ENCODE results near the gene ENKUR. TPM values are rescaled to one million over a fixed set of nuclear protein-coding genes. Genes with fewer than 3 reads are reported as not detected.
"Not testable (repeated sequence)": the region's sequence is repeated elsewhere in the genome, so short reads cannot be mapped to it uniquely, and the experiment has no call there.

Gene ENKUR
- total RNA-seq, 2 experiments from 2014 or later: not detected

DNA sequence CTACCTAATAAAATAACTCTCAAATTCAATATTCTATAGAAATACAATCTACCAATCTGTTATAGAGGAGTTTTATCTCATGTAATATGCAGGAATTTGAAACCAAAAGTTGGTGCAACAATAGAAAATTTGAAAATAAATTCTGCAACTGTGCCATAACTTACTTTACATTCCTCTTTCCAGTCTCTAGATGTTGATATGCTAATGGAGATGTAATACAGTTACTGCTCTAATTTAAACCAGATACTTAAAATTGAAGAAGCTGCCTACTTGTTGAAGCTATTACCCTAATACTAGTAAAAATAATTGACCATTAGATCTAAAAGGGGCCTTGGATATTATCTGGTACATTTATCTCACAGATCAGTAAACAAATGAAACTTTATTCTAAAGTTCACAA is 1.4 kb downstream of the ENKUR start:
- Mint-ChIP-seq H3K4me3 (no peak overlapping the region), H3K9me3 (peaks cover 3% of the 10 kb centered on the region), H3K36me3 (peaks cover 2% of the 10 kb centered on the region), H3K4me1 (peaks cover 12% of the 10 kb centered on the region), H3K27ac (no peak overlapping the region), H3K27me3 (no peaks in the 10 kb centered on the region)
- POLR2A ChIA-PET: no interaction called here
- DNase-seq (no peak), ATAC-seq (ENCODE audit: low read depth) (no peak)

DNA sequence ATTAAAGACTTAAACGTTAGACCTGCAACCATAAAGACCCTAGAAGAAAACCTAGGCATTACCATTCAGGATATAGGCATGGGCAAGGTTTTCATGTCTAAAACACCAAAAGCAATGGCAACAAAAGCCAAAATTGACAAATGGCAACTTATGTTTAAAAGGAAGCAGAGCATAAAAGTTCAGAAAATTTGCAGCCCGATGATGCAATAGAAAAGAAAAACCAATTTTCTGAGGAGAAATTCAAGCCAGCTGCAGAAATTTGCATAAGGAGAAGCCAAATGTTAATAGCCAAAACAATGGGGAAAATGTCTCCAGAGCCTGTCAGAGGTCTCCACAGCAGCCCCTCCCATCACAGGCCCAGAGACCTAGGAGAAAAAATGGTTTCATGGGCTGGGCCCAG is 4.4 kb downstream of the ENKUR start:
- ATAC-seq (ENCODE audit: low read depth); H3K27me3 Mint-ChIP-seq; H3K4me3 Mint-ChIP-seq; H3K4me1 Mint-ChIP-seq; DNase-seq; POLR2A ChIA-PET; H3K9me3 Mint-ChIP-seq; H3K27ac Mint-ChIP-seq; H3K36me3 Mint-ChIP-seq: not testable (repeated sequence)

DNA sequence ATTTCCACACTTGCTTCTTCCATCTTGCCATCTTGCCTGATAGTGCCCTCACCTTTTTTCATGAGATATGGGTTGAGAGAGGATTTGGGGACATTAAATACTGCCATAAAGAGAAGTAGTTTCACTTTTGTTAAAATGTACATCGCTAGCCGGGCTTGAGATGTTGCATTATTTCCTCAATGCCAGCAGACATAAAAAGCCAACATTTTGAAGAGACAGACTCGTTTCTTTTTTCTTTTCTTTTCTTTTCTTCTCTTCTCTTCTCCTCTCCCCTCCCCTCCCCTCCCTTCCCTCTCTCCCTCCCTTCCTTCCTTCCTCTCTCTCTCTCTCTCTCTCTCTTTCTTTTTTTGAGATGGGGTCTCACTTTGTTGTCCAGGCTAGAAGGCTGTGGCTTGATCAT is 17.9 kb downstream of the ENKUR start:
- H3K27me3 Mint-ChIP-seq: peaks cover 6% of the 10 kb centered on the region
- H3K27ac Mint-ChIP-seq: no peak overlapping the region
- peaks cover 2% of the 10 kb centered on the region for H3K9me3 Mint-ChIP-seq
- H3K36me3 Mint-ChIP-seq: no peaks in the 10 kb centered on the region
- no peak overlapping the region for H3K4me3 Mint-ChIP-seq
- no peak for ATAC-seq (ENCODE audit: low read depth)
- POLR2A ChIA-PET: no interaction called here
- DNase-seq: no peak
- H3K4me1 Mint-ChIP-seq: no peaks in the 10 kb centered on the region

DNA sequence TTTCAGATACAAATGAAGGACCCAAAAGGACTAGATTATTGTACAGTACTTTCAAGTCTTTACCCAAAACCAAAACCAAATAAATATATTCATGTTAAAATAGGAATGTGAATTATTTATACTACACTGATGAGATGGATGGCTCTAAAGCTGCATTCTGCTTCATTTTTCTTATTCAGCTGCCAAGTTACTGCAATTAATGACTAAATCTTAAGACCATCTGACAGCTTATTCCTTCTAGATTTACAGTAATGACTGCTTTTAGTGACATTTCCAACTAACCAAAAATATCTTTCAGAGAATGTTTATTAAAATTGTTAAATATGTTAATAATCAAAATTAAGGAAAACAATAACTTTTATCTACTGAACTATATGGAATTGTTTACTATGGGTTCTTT is 20.9 kb downstream of the ENKUR start:
- ATAC-seq (ENCODE audit: low read depth) (no peak), DNase-seq (no peak)
- Mint-ChIP-seq H3K4me3 (no peak overlapping the region), H3K27ac (no peak overlapping the region), H3K36me3 (no peaks in the 10 kb centered on the region), H3K4me1 (no peaks in the 10 kb centered on the region), H3K27me3 (no peaks in the 10 kb centered on the region), H3K9me3 (no peaks in the 10 kb centered on the region)
- POLR2A ChIA-PET: no interaction called here

DNA sequence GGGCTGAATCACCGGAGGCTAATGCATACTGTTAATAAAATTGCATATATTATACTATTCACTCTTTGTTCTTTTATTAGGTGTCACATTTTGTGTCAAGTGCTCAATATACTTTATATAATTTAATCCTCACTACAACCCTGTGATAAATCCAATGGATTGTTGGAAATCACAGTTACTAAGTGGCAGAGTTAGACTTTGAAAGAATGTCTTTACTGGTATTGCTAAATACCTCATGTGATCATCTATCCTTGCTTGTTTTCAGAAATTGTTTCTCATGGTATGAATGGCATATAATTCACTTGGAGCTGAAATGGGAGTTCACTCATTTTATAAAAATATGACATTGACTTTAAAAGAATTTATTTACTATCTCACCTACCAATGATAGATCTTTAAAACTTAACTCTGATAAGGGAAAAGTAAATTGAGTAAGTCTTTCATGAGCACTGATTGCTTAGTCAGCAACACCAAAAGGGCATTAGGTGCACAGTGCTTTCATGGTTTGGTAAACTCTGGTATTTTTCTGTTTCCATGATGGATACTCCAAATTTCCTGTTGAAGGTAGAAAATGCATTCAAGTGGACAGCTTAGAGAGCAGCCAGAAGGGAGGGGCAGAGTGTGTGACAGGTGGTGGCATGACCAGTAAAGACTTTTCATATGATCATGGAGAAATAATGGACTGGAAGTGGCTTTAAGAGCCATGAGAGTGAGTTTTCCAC is 22.6 kb downstream of the ENKUR start:
- no peaks in the 10 kb centered on the region for H3K27me3 Mint-ChIP-seq
- H3K4me1 Mint-ChIP-seq: no peaks in the 10 kb centered on the region
- no peaks in the 10 kb centered on the region for H3K9me3 Mint-ChIP-seq
- no peak for ATAC-seq (ENCODE audit: low read depth)
- H3K4me3 Mint-ChIP-seq: no peak overlapping the region
- POLR2A ChIA-PET: no interaction called here
- no peak overlapping the region for H3K27ac Mint-ChIP-seq
- DNase-seq: no peak
- H3K36me3 Mint-ChIP-seq: no peaks in the 10 kb centered on the region

DNA sequence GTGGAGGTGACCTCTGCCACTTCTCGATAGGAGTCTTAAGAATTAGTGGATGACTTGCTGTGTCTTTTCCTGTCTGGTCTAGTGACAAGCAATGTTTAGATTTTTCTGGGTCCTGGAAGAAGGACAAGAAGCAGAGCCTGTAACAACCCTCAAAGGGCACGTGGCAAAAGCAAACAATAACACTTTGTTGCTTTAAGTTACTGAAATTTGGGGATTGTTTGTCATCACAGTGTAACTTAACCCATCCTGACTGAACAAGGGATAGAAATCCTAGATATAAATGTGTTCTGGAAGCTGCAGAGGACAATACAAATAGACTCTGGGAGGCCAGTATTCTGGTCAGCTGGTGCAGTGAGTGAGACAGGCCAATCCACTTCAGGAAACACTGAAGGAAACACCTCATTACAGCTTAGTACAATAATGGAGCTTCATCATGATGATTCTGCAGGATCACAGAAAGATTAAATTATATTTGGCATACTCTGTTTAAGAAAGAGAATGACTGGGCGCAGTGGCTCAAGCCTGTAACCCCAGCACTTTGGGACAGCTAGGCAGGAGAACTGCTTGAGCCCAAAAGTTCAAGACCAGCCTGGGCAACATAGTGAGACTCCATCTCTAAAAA is 23.3 kb downstream of the ENKUR start:
- no peak for DNase-seq
- no peaks in the 10 kb centered on the region for H3K4me1 Mint-ChIP-seq
- POLR2A ChIA-PET: no interaction called here
- no peaks in the 10 kb centered on the region for H3K36me3 Mint-ChIP-seq
- H3K27ac Mint-ChIP-seq: no peak overlapping the region
- ATAC-seq (ENCODE audit: low read depth): no peak
- no peaks in the 10 kb centered on the region for H3K27me3 Mint-ChIP-seq
- no peaks in the 10 kb centered on the region for H3K9me3 Mint-ChIP-seq
- H3K4me3 Mint-ChIP-seq: no peak overlapping the region

DNA sequence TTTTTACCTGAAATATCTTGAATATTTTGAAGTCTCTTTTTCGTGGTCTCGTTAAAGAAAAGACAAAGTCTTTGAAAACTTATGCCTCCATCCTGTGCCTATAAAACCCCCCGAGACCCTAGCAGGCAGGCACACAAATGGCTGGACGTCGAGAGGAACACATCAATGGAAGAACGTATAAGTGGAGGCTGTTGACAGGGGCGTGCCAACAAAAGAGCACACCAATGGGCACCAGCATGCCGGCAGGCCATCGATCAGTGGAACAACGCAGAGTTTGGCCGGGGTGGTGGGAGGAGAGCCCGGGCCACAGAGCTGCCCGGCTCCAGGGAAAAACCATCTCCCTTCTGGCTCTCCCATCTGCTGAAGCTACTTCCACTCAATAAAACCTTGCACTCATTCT is 24.7 kb downstream of the ENKUR start:
- DNase-seq (no peak), ATAC-seq (ENCODE audit: low read depth) (no peak)
- Mint-ChIP-seq H3K4me3 (no peak overlapping the region), H3K36me3 (no peaks in the 10 kb centered on the region), H3K27ac (no peak overlapping the region), H3K9me3 (no peaks in the 10 kb centered on the region), H3K4me1 (no peaks in the 10 kb centered on the region), H3K27me3 (no peaks in the 10 kb centered on the region)
- POLR2A ChIA-PET: no interaction called here

DNA sequence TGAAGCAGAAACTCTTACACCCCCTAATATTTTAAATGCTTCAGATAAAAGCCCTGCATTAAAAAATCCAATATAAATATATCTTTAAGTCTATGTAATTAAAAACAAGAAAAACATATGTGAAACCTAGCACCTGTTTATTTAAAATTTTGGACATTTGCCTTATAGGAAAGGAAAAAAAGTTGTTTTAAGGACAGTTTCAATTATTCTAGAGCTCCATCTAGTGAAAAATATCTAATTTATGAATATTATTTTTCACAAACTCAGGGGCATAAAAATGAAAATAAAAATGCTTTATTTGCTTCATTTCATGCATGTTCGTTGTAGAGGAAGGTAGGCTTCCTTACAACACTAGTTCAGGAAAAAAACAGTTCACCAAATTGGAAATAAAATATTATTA is 26.1 kb downstream of the ENKUR start:
- no peaks in the 10 kb centered on the region for H3K4me1 Mint-ChIP-seq
- no peaks in the 10 kb centered on the region for H3K36me3 Mint-ChIP-seq
- POLR2A ChIA-PET: no interaction called here
- no peaks in the 10 kb centered on the region for H3K27me3 Mint-ChIP-seq
- DNase-seq: no peak
- ATAC-seq (ENCODE audit: low read depth): no peak
- no peak overlapping the region for H3K4me3 Mint-ChIP-seq
- no peak overlapping the region for H3K27ac Mint-ChIP-seq
- no peaks in the 10 kb centered on the region for H3K9me3 Mint-ChIP-seq

DNA sequence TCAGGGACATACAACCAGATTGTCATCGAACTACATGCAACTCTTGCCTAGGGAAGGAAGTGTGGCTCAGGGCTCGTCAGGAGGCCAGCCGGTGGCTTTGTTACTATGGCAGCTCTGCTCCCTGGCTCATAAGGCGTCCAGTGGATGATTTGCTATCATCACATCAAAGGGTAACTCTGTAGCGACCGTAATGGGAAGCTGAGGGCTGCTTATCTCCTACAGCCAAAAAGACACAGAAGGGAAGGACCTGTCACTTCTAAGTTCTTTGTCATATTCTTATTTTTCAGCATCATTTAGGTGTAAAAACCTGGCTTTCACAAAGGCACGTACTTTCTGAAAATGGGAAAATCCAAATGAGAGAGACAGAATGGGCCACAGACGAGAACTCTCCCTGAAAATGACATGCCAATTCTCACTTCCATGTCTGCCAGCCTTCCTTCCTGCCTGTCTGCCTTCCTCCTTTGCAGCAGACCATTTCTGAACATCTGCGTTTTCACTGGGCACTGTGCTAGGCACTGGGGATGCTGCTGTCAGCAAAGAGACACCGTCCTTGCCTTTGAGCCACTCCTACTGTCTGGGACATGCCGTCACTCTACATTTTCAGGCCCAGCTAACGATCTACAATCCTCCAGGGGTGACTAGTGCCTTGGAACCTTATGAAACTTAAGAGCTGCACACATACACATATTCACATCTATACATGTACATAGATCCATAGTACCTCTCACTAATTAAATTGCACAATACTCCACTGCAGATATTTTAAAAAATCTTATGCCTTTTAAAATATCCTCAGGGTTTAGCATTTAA is 26.9 kb downstream of the ENKUR start:
- Mint-ChIP-seq H3K27ac (no peak overlapping the region), H3K4me1 (no peaks in the 10 kb centered on the region), H3K9me3 (no peaks in the 10 kb centered on the region), H3K27me3 (no peaks in the 10 kb centered on the region), H3K36me3 (peaks cover 2% of the 10 kb centered on the region), H3K4me3 (no peak overlapping the region)
- no peak for ATAC-seq (ENCODE audit: low read depth)
- no peak for DNase-seq
- POLR2A ChIA-PET: no interaction called here

DNA sequence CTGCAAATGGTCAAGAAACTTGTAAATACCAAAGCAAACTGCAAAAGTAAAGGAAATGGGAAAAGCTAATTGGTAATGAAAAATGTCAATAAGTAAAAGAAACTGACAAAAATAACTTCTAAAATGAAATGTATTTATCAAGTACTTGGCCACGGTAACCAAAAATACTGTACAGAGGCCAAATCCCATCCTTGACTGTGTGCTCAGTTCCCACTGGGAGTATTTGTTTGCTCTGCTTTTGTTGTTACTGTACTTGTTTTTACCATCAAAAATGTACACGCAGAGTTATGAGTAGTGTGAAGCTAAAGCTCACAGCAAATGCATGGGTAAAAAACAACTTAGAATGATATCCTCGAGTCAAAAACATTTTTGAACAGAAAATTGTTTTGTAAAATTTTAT is 31.1 kb downstream of the ENKUR start:
- Mint-ChIP-seq H3K4me3 (no peak overlapping the region), H3K27me3 (peaks cover 3% of the 10 kb centered on the region), H3K36me3 (peaks cover 4% of the 10 kb centered on the region), H3K27ac (no peak overlapping the region), H3K4me1 (peaks cover 10% of the 10 kb centered on the region), H3K9me3 (no peaks in the 10 kb centered on the region)
- POLR2A ChIA-PET: no interaction called here
- DNase-seq: no peak
- ATAC-seq (ENCODE audit: low read depth): no peak

DNA sequence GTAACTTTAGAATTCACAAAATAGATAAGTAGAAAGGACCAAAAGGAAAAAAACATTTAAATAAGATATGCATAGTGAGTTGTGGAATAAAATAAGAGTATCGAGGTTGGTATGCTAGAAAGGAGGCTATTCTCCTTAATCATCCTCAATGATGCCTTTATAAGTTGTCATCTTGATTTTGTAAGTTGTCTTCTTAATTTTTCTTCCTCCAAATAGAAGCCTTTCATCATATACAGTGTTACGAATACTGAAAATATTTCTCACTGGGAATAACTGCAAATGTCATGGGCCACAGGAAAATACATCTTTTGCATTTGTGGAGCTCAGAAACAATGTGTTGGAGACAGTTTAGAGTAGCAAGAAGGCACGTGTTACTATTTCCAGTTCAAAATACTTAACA is 32.0 kb downstream of the ENKUR start:
- Mint-ChIP-seq H3K27ac (no peak overlapping the region), H3K9me3 (no peaks in the 10 kb centered on the region), H3K4me1 (peaks cover 10% of the 10 kb centered on the region), H3K4me3 (no peak overlapping the region), H3K36me3 (peaks cover 4% of the 10 kb centered on the region), H3K27me3 (peaks cover 3% of the 10 kb centered on the region)
- POLR2A ChIA-PET: no interaction called here
- DNase-seq (no peak), ATAC-seq (ENCODE audit: low read depth) (no peak)

DNA sequence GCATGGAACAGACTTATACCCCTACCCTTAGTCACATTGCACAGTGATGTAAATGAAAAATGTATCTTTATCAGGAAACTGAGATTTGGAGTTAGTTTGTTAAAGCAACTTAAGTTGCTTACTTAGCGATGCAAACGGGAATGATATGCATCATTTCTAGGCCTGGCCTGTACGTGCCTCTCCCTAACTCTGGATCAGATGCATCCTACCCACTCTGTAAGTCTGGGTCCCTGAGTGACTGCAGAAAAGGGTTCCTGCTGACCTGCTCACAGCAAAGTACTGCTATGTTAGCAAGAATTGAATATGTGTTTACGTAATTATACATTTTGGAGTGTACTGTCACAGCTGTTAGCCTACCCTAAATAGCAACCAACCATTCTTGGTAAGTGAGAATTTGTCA is 32.8 kb downstream of the ENKUR start:
- DNase-seq (no peak), ATAC-seq (ENCODE audit: low read depth) (no peak)
- Mint-ChIP-seq H3K4me3 (no peak overlapping the region), H3K9me3 (no peaks in the 10 kb centered on the region), H3K4me1 (peaks cover 10% of the 10 kb centered on the region), H3K27me3 (peaks cover 3% of the 10 kb centered on the region), H3K36me3 (peaks cover 4% of the 10 kb centered on the region), H3K27ac (no peak overlapping the region)
- POLR2A ChIA-PET: no interaction called here

DNA sequence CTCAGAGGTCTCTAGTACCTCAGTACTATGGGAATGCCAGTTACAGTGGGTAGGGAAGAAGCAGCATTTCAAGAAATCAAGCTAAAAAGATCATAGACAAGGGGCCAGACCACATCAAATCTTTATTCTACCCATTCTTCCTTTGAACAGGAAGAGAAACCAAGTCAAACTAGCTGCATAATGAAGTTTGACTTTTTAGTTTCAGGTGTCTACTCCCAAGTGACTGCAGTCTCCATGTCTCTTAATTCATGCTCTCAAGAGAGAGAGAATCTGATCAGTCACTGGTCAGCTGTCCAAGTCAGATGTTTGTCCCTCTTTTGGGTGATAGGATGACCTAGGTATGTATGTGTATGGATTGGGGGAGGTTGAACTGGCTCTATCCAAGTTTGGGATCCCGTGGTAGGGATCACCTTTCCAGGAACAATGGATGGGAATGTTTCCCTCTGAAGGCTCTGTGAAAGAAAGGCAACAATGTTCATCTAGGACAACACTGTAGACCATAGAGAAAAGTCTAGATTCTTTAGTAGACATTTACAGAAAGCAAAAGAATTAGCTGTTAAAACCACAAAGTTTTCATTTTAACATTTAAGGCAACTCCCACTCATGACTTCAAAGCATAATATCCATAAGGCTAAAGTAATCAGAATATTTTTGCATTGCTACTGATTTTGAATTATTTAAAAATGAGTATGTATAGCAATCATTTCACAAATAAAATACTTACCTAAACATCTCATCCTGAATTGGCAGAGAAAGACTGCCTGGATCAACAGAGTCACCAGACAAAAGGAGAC is 33.4 kb downstream of the ENKUR start:
- Mint-ChIP-seq H3K4me3 (no peak overlapping the region), H3K27ac (no peak overlapping the region), H3K27me3 (peaks cover 3% of the 10 kb centered on the region), H3K4me1 (peaks cover 10% of the 10 kb centered on the region), H3K36me3 (peaks cover 4% of the 10 kb centered on the region), H3K9me3 (no peaks in the 10 kb centered on the region)
- DNase-seq: no peak
- ATAC-seq (ENCODE audit: low read depth): no peak
- POLR2A ChIA-PET: no interaction called here

All from activated naive CD8-positive, alpha-beta T cell treated with anti-CD3 and anti-CD28 coated beads, Interleukin-2, amount 10 ng/mL, durations not matched to agents 7 days and 5 days (primary cell).